IMR-90 (cell line): ENCODE data around the gene AMBRA1. TPM values are rescaled to one million over a fixed set of nuclear protein-coding genes. Genes with fewer than 3 reads are reported as not detected.

Experiments used
- ATAC-seq: fragments of 200-7000 bp; cut with Tn5 transposase; 2 replicates; pipeline ENCODE4 v1.9.1; 2020; ENCODE audit warnings: low read depth, mild to moderate bottlenecking, moderate library complexity
- BruUV-seq: library from RNA; stranded (reverse); fragments of 400-500 nt; replicated peaks from 2 replicates; lab custom pipeline; 2021; lab: Mats Ljungman, UMichigan
- CTCF ChIA-PET: fragments of 300-600 bp; formaldehyde crosslinking; extraction: SDS; loops from one replicate; lab custom pipeline; 2021; ENCODE audit warnings: antibody characterized with exemption; lab: Yijun Ruan, JAX
- POLR2A ChIA-PET: fragments of 300-600 bp; sonication (Branson Sonifier 250); formaldehyde crosslinking; loops from one replicate; lab custom pipeline; 2022; ENCODE audit warnings: antibody characterized with exemption; ENCODE audit not compliant: unreplicated experiment; lab: Charles Lee
- DNase-seq: peaks from one replicate; pipeline ENCODE4 v3.0.0; 2013
- H2AFZ ChIP-seq: replicated peaks from 2 replicates; pipeline ENCODE3; 2013; ENCODE audit warnings: low read length, mild to moderate bottlenecking; ENCODE audit not compliant: poor library complexity
- H2AK5ac ChIP-seq: 2 replicates; pipeline ENCODE4 v1.6.1; 2013; ENCODE audit warnings: low read depth, low read length, inconsistent platforms
- H2AK9ac ChIP-seq: replicated peaks from 2 replicates; pipeline ENCODE3; 2013; ENCODE audit warnings: mild to moderate bottlenecking, low read depth, low read length, moderate library complexity; ENCODE audit not compliant: poor library complexity
- H2BK120ac ChIP-seq: 2 replicates; pipeline ENCODE4 v1.6.1; 2013; ENCODE audit warnings: low read depth, low read length, inconsistent platforms
- H2BK15ac ChIP-seq: 3 replicates; pipeline ENCODE4 v1.6.1; 2013; ENCODE audit warnings: low read depth, low read length, inconsistent platforms
- H2BK20ac ChIP-seq: 2 replicates; pipeline ENCODE4 v1.6.1; 2013; ENCODE audit warnings: low read depth, mild to moderate bottlenecking, inconsistent platforms, low read length, moderate library complexity
- H2BK5ac ChIP-seq: 2 replicates; pipeline ENCODE4 v1.6.1; 2013; ENCODE audit warnings: mild to moderate bottlenecking, low read depth, low read length, inconsistent platforms; ENCODE audit not compliant: poor library complexity, severe bottlenecking
- H3K14ac ChIP-seq: replicated peaks from 2 replicates; pipeline ENCODE4 v1.6.1; 2013; ENCODE audit warnings: low read depth, low read length, inconsistent platforms
- H3K18ac ChIP-seq: 2 replicates; pipeline ENCODE4 v1.6.1; 2013; ENCODE audit warnings: low read depth, low read length, control low read depth
- H3K23ac ChIP-seq: 2 replicates; pipeline ENCODE4 v1.6.1; 2013; ENCODE audit warnings: low read depth, low read length, inconsistent platforms
- H3K27ac ChIP-seq: 2 replicates; pipeline ENCODE4 v1.5.1; 2013; ENCODE audit warnings: mild to moderate bottlenecking, control low read depth, low read length; ENCODE audit not compliant: insufficient read depth
- H3K27me3 ChIP-seq: 2 replicates; pipeline ENCODE4 v1.6.1; 2013; ENCODE audit warnings: low read length; ENCODE audit not compliant: control insufficient read depth, insufficient read depth
- H3K36me3 ChIP-seq: 2 replicates; pipeline ENCODE4 v1.6.1; 2013; ENCODE audit warnings: low read length, mixed read lengths; ENCODE audit not compliant: control insufficient read depth, insufficient read depth
- H3K4ac ChIP-seq: 2 replicates; pipeline ENCODE4 v1.6.1; 2013; ENCODE audit warnings: low read depth, low read length, inconsistent platforms
- H3K4me1 ChIP-seq: 2 replicates; pipeline ENCODE4 v1.6.1; 2013; ENCODE audit warnings: low read length, mixed read lengths; ENCODE audit not compliant: control insufficient read depth, insufficient read depth
- H3K4me2 ChIP-seq: 2 replicates; pipeline ENCODE4 v1.6.1; 2013; ENCODE audit warnings: low read depth, mild to moderate bottlenecking, control low read depth, low read length, moderate library complexity
- H3K4me3 ChIP-seq: 2 replicates; pipeline ENCODE4 v1.5.1; 2013; ENCODE audit warnings: low read depth, mild to moderate bottlenecking, control low read depth, low read length, moderate library complexity; ENCODE audit not compliant: insufficient read depth
- H3K56ac ChIP-seq: 2 replicates; pipeline ENCODE4 v1.6.1; 2013; ENCODE audit warnings: low read length, inconsistent platforms; ENCODE audit not compliant: insufficient read depth; ENCODE audit errors: extremely low read depth
- H3K79me1 ChIP-seq, 2 experiments: 2 replicates each; pipeline ENCODE4 v1.6.1; 2013; ENCODE audit warnings: low read length in 2 of 2, inconsistent platforms in 1 of 2, low read depth in 1 of 2
- H3K9ac ChIP-seq: 2 replicates; pipeline ENCODE4 v1.6.1; 2013; ENCODE audit warnings: low read depth, low read length, control low read depth
- H3K9me1 ChIP-seq: 2 replicates; pipeline ENCODE4 v1.6.1; 2013; ENCODE audit warnings: low read length, inconsistent platforms; ENCODE audit not compliant: insufficient read depth
- H3K9me3 ChIP-seq: 2 replicates; pipeline ENCODE4 v1.6.1; 2013; ENCODE audit warnings: low read length; ENCODE audit not compliant: control insufficient read depth, insufficient read depth
- H4K20me1 ChIP-seq: 2 replicates; pipeline ENCODE4 v1.6.1; 2013; ENCODE audit warnings: low read length, inconsistent platforms; ENCODE audit not compliant: insufficient read depth
- H4K5ac ChIP-seq: 2 replicates; pipeline ENCODE4 v1.6.1; 2013; ENCODE audit warnings: mild to moderate bottlenecking, low read depth, low read length, control low read depth
- H4K8ac ChIP-seq, 2 experiments: 2 replicates each; pipeline ENCODE4 v1.6.1; 2013; ENCODE audit warnings: low read depth in 2 of 2, low read length in 2 of 2, control low read depth in 1 of 2, inconsistent platforms in 1 of 2
- H4K91ac ChIP-seq: 2 replicates; pipeline ENCODE4 v1.6.1; 2013; ENCODE audit warnings: low read depth, low read length, inconsistent platforms; ENCODE audit not compliant: insufficient read depth
- BHLHE40 ChIP-seq: fragments of 150-350 bp; IDR thresholded peaks from 2 replicates; pipeline ENCODE4 v1.6.1; 2016; ENCODE audit warnings: mild to moderate bottlenecking, low read depth, low read length
- CHD1 ChIP-seq: IDR thresholded peaks from 2 replicates; pipeline ENCODE4 v1.6.1; 2012; ENCODE audit warnings: low read depth, low read length, improper control_type of control experiment
- FOS ChIP-seq: fragments of 150-350 bp; IDR thresholded peaks from 2 replicates; pipeline ENCODE4 v1.6.1; 2016; ENCODE audit warnings: low read depth, low read length
- MAFK ChIP-seq: IDR thresholded peaks from 2 replicates; pipeline ENCODE4 v1.6.1; 2012; ENCODE audit warnings: low read depth, low read length, improper control_type of control experiment
- MAZ ChIP-seq: IDR thresholded peaks from 2 replicates; pipeline ENCODE4 v1.6.1; 2012; ENCODE audit warnings: low read depth, mild to moderate bottlenecking, low read length, improper control_type of control experiment, moderate library complexity, borderline replicate concordance
- MXI1 ChIP-seq: IDR thresholded peaks from 2 replicates; pipeline ENCODE4 v1.6.1; 2012; ENCODE audit warnings: low read depth, mild to moderate bottlenecking, low read length, moderate library complexity, borderline replicate concordance
- NFE2L2 ChIP-seq: fragments of 150-350 bp; IDR thresholded peaks from 2 replicates; pipeline ENCODE4 v1.6.1; 2016; ENCODE audit warnings: low read depth, mild to moderate bottlenecking, low read length
- USF2 ChIP-seq: fragments of 150-350 bp; IDR thresholded peaks from 2 replicates; pipeline ENCODE4 v1.6.1; 2017; ENCODE audit warnings: mild to moderate bottlenecking, antibody characterized with exemption, low read length, low read depth
- WGBS, 2 experiments: methylation state at CpG; one replicate each; pipeline versions ENCODE4 v1.1.5 to v1.1.7; 2013; ENCODE audit warnings: missing lambda C conversion rate in 2 of 2; ENCODE audit not compliant: insufficient read length in 1 of 2; ENCODE audit errors: extremely low coverage in 2 of 2; 5-methylcytosine and 5-hydroxymethylcytosine counted together
- dilution Hi-C: fragments of 300-500 bp; cut with HindIII; formaldehyde crosslinking; loops from one replicate; pipeline ENCODE4 v1.14.3; 2018; ENCODE audit warnings: low sequenced_read_pairs; ENCODE audit not compliant: unreplicated experiment
- in situ Hi-C: fragments of 300-500 bp; cut with MboI; formaldehyde crosslinking; loops from 3 replicates; pipeline ENCODE4 v1.14.3; 2019; ENCODE audit warnings: low sequenced_read_pairs, inconsistent platforms, mixed read lengths
- intact Hi-C: fragments of 100-400 bp; cut with micrococcal nuclease; formaldehyde crosslinking; loops from 2 replicates; pipeline ENCODE4 v1.10.0; 2022
- polyA plus RNA-seq, 3 experiments: library from polyadenylated mRNA; depleted of rRNA; stranded (reverse); fragments of >200 nt; gene quantifications; 2 replicates each; pipeline ENCODE4 v1.2.3, GENCODE V29; 2012; ENCODE audit warnings: low replicate concordance in 1 of 3
- total RNA-seq: library from RNA; depleted of rRNA; stranded (reverse); fragments of >200 nt; gene quantifications from 2 replicates; pipeline ENCODE4 v1.2.3, GENCODE V29; 2012

The AMBRA1 gene
- total and polyA plus RNA-seq, 2 of the 4 experiments (the other 2 are of a cell fraction): 9.4 to 18.3 TPM

- Histone ChIP-seq H3K9me3 (no peaks in the 10 kb centered on the region), H2AK5ac (peak overlapping the region; percentile 77; the same call in 1 of the 2 replicates), H3K9ac (no peak overlapping the region), H3K79me1 (peaks cover 25 to 72% of the 10 kb centered on the region in 2 experiments), H3K56ac (no peak overlapping the region), H3K4me1 (peaks cover 9% of the 10 kb centered on the region), H3K23ac (peak overlapping the region; percentile 94), H4K8ac (no peak overlapping the region), H3K27ac (no peak overlapping the region), H3K27me3 (no peaks in the 10 kb centered on the region), H3K4ac (peak overlapping the region; percentile 66; the same call in 1 of the 2 replicates), H3K4me2 (peak overlapping the region; percentile 84), H3K4me3 (no peak overlapping the region), H3K18ac (no peak overlapping the region), H4K91ac (no peak overlapping the region), H2BK120ac (peak overlapping the region; percentile 59), H2BK15ac (no peak overlapping the region), H2BK5ac (peak overlapping the region; percentile 41), H4K20me1 (peaks cover 41% of the 10 kb centered on the region), H2BK20ac (peak overlapping the region; percentile 82), H2AK9ac (no peak overlapping the region), H4K5ac (no peak overlapping the region), H3K9me1 (peaks cover 17% of the 10 kb centered on the region), H2AFZ (no peak overlapping the region), H3K36me3 (no peaks in the 10 kb centered on the region), H3K14ac (peak overlapping the region; percentile 78; the same call in 1 of the 2 replicates)
- dilution Hi-C loops (no loop called here), intact Hi-C loops (no loop called here), in situ Hi-C loops (no loop called here)
- WGBS, 2 experiments: 90% methylated on average over 2 of the region's 8 CpGs; no CpG with 5 or more reads in 1 of the 2 experiments
- DNase-seq (peak; percentile 75), ATAC-seq (peak; percentile 54; the same call in 1 of the 2 replicates)
- CTCF ChIA-PET: no interaction called here
- 0 out of 2 replicates have a peak, but pooled peaks have one; percentile 18 for TF ChIP-seq FOS
- TF ChIP-seq NFE2L2: no peak
- TF ChIP-seq BHLHE40: no peak
- TF ChIP-seq MAZ: no peak
- peak; percentile 42 for TF ChIP-seq MAFK
- no peak for TF ChIP-seq CHD1
- TF ChIP-seq MXI1: no peak
- TF ChIP-seq USF2: no peak
- POLR2A ChIA-PET: no interaction called here
- no TSS peak for BruUV-seq
These were observed 72.7 kb downstream of the AMBRA1 start for GRCh38 chr11:46520971-46521745.
